ENCODE measurements around the gene ERICH6. TPM values are rescaled to one million over a fixed set of nuclear protein-coding genes. Genes with fewer than 3 reads are reported as not detected.
"Not testable (repeated sequence)": the region's sequence is repeated elsewhere in the genome, so short reads cannot be mapped to it uniquely, and the experiment has no call there.

Gene ERICH6
- total RNA-seq, 1 donor from 2014 or later = not detected

DNA sequence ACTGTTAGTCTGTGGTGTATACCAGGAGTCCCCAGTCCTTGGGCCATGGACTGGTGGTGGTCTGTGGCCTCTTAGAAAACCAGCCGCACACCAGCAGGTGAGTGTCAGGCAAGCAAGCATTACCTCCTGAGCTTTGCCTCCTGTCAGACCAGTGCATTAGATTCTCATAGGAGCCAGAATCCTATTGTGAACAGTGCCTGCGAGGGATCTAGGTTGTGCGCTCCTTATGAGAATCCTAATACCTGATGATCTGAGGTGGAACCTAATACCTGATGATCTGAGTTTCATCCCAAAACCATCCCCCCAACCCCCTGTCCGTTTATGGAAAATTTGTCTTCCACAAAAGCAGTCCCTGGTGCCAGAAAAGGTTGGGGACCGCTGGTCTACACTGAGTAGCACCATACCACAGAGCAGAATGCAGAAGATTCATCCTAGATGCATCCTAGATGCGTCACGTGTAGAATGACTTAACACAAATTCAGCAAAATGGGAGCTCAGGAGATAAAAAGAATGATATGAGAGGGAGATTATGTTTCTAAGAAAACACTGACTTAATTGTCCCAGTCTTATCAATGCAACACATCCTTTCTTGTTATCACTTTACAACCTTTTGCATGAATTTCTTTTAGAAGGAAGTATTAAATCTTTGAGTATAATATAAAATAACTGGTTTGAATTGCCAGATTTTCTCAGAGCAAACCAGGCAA, 72.1 kb downstream of the ERICH6 start:
- H3K4me1 ChIP-seq = no peaks in the 10 kb centered on the region
- intact Hi-C loops (cut with DNase I) = no loop called here
- H3K27me3 ChIP-seq = no peaks in the 10 kb centered on the region
- H3K9me3 ChIP-seq = no peaks in the 10 kb centered on the region
- H3K27ac ChIP-seq = no peak overlapping the region
- peaks cover 10 to 43% of the 10 kb centered on the region in 2 donors for H3K36me3 ChIP-seq
- no peak overlapping the region for H3K4me3 ChIP-seq
- DNase-seq (ENCODE audit: low spot score in 2 of 2) = no peak
- TF ChIP-seq, protein P1, sequence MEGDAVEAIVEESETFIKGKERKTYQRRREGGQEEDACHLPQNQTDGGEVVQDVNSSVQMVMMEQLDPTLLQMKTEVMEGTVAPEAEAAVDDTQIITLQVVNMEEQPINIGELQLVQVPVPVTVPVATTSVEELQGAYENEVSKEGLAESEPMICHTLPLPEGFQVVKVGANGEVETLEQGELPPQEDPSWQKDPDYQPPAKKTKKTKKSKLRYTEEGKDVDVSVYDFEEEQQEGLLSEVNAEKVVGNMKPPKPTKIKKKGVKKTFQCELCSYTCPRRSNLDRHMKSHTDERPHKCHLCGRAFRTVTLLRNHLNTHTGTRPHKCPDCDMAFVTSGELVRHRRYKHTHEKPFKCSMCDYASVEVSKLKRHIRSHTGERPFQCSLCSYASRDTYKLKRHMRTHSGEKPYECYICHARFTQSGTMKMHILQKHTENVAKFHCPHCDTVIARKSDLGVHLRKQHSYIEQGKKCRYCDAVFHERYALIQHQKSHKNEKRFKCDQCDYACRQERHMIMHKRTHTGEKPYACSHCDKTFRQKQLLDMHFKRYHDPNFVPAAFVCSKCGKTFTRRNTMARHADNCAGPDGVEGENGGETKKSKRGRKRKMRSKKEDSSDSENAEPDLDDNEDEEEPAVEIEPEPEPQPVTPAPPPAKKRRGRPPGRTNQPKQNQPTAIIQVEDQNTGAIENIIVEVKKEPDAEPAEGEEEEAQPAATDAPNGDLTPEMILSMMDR (IDR thresholded peaks at IDR 0.05) = no peak

DNA sequence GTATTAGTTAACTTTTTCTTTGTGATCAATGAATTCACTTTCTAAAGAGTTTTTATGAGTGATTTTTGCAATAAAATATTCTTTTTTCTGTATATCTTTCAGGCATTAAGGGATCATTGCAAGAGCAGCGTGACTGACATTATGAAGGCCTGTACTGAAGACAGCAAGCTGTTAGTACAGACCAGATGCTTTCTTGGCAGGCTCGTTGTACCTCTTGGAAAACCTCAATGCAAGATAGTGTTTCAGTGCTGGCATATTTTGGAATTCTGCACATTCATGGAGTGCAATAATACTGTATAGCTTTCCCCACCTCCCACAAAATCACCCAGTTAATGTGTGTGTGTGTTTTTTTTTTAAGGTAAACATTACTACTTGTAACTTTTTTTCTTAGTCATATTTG, 76.2 kb downstream of the ERICH6 start:
- Histone ChIP-seq H3K27ac (no peak overlapping the region), H3K9me3 (no peaks in the 10 kb centered on the region), H3K4me1 (peaks cover 0 to 12% of the 10 kb centered on the region in 2 donors), H3K36me3 (peaks cover 19 to 59% of the 10 kb centered on the region in 2 donors), H3K27me3 (no peaks in the 10 kb centered on the region), H3K4me3 (no peak overlapping the region)
- intact Hi-C loops (cut with DNase I) = no loop called here
- TF ChIP-seq, protein P1 (IDR thresholded peaks at IDR 0.05) = no peak
- DNase-seq (ENCODE audit: low spot score in 2 of 2) = no peak

DNA sequence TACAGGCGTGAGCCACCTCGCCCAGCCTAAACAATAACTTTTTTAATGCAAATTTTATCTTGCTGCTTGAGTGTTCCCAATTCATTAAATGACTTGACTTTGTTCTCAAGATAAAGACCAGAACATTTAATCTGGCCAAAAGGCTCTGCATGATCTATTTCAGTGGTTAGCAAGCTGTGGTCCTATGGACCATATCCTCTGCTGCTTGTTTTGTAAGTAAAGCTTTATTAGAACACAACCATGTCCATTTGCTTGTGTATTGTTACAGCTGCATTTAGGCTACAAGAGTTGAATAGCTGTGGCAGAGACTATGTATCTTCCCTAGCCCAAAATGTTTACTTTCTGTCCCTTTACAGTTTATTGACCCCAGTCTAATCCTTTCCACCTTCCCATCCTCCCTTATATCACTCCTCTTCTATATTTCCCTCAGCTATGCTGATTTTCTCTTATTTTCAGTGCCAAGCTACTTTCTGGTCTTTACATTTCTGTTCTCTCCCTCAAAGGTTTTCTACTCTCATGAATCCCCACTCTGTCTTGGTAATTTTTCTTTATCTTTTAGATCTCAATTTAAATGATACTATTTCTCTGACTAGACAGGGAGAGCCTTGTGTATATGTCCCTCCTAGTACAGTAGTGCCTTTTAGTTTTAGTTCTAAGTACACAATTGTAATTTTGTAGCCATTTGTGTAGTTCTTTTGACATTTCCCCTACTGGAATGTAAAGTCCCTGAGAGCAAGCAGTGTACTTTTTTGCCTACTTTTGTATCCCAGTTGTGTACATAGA, 77.4 kb downstream of the ERICH6 start:
- H3K36me3 ChIP-seq = peaks cover 19 to 57% of the 10 kb centered on the region in 2 donors
- no peak for DNase-seq (ENCODE audit: low spot score in 2 of 2)
- H3K27me3 ChIP-seq = no peaks in the 10 kb centered on the region
- intact Hi-C loops (cut with DNase I) = no loop called here
- H3K4me1 ChIP-seq = peaks cover 0 to 12% of the 10 kb centered on the region in 2 donors
- no peak overlapping the region for H3K4me3 ChIP-seq
- TF ChIP-seq, protein P1 (IDR thresholded peaks at IDR 0.05) = no peak
- no peak overlapping the region for H3K27ac ChIP-seq
- H3K9me3 ChIP-seq = no peaks in the 10 kb centered on the region

DNA sequence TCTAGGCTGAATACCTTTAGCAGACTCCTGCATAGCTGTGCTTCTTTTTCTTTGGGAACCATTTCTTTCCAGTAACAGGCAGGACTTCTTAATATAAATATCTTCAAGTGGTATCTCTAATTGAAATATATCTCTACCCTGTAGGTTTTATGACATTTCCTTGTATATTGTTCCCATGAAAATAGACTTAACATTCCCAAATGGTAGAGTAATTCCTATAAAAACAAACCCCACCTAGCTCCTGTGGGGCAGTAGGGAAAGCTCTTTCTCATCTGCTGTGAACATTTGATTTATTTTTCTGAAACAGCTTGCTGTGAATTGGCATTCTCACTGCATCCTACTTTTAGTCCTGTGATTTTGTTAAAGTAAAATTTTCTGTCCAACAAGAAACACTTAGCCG, 79.8 kb downstream of the ERICH6 start:
- intact Hi-C loops (cut with DNase I) = no loop called here
- Histone ChIP-seq H3K36me3 (peaks cover 19 to 35% of the 10 kb centered on the region in 2 donors), H3K4me1 (peaks cover 0 to 12% of the 10 kb centered on the region in 2 donors)

DNA sequence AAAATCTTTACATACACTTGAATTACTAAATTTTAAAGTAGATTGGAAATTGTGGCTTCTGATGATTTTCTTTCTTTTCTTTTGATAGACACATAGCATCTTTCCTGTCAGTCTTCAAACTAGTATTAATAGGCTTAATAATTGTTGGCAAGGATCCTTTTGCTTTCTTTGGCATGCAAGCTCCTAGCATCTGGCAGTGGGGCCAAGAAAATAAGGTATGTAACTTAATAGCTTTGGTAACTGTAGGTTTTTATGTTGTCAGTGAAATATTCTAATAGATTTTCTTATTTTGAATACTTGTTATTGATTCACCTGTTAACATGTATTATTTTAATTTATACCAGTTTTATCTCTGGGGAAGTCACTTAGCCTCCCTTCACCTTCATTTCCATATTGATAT, 80.8 kb downstream of the ERICH6 start:
- H3K9me3 ChIP-seq; intact Hi-C loops (cut with DNase I); H3K27me3 ChIP-seq; DNase-seq (ENCODE audit: low spot score in 2 of 2); H3K27ac ChIP-seq; H3K4me3 ChIP-seq: not testable (repeated sequence)
- Histone ChIP-seq H3K4me1 (peaks cover 0 to 12% of the 10 kb centered on the region in 2 donors), H3K36me3 (peaks cover 16 to 35% of the 10 kb centered on the region in 2 donors)

More for the DNA sequence above, 79.8 kb downstream of the ERICH6 start:
- Histone ChIP-seq H3K27ac (no peak overlapping the region), H3K4me3 (no peak overlapping the region), H3K9me3 (no peaks in the 10 kb centered on the region), H3K27me3 (no peaks in the 10 kb centered on the region)
- DNase-seq (ENCODE audit: low spot score in 2 of 2) = no peak
- TF ChIP-seq, protein P1 (IDR thresholded peaks at IDR 0.05) = no peak
